Measurements from ENCODE around the gene TAX1BP3.
"Not testable (repeated sequence)": the region's sequence is repeated elsewhere in the genome, so short reads cannot be mapped to it uniquely, and the experiment has no call there.

The TAX1BP3 gene, protein sequence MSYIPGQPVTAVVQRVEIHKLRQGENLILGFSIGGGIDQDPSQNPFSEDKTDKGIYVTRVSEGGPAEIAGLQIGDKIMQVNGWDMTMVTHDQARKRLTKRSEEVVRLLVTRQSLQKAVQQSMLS

DNA sequence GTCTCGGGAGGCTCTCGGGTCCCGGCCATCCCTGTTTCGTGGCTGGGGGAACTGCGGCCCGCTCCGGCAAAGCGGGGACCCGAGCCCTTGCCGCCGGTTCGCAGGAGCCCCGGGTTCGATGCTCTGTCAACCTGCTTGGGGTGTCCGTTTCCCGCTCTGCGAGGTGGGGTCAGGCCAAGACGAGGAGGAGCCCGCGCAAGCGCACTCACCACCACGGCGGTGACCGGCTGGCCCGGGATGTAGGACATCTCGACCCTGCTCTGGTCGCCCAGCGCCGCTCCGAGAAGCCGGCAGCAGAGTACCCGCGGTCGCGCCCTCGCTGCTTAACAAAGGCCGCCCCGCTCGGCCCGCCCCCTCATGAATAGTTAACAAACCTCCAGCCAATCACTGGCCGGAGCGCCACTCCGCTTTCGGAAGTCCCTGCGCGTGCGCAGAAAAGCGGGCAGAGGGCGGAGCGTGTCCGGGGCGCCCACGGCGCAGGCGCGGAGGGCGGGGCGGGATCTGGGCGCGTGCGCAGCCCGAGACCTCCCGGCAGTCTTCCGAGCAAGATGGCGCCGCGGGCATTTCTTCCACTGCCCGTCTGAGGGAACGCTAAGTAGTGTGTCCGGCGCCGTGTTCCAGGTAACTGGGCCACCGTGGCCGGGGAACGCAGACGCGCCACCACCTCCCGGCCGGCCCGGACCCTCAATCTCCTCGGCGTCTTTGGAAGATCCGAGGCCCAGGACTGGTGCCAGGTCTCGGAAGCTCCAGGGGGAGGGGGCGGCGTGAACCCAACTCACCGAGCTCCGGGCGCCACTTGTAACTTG is at the start of gene TAX1BP3, which contains the start of gene EMC6:
Gene TAX1BP3, minus strand, starts transcription at position 300 of the 806 bp plus-strand sequence. Its CDS starts 52 bp downstream, at position 248.
Gene EMC6, plus strand, starts transcription at position 534 of the 806 bp plus-strand sequence. CDS start 335 bp downstream, outside the sequence.
- peak; percentile 95 for DNase-seq

DNA sequence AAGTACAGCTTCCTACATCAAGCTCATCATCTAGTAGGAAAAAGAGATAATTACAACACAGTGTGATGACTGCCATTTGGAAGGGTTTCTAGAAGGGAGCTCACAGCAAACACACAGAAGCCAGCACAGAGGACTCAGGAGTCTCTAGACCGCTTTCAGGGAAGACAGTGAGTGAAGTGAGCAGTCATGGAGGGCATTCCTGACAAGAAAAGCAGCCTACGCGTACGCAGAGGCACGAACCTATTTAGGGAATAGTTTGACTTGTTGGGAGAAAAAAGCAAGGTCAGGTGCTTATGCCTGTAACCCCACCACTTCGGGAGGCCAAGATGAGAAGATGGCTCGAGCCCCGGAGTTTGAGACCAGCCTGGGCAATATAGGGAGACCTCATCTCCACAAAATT is 46.9 kb upstream of the TAX1BP3 start:
- DNase-seq, result no peak

DNA sequence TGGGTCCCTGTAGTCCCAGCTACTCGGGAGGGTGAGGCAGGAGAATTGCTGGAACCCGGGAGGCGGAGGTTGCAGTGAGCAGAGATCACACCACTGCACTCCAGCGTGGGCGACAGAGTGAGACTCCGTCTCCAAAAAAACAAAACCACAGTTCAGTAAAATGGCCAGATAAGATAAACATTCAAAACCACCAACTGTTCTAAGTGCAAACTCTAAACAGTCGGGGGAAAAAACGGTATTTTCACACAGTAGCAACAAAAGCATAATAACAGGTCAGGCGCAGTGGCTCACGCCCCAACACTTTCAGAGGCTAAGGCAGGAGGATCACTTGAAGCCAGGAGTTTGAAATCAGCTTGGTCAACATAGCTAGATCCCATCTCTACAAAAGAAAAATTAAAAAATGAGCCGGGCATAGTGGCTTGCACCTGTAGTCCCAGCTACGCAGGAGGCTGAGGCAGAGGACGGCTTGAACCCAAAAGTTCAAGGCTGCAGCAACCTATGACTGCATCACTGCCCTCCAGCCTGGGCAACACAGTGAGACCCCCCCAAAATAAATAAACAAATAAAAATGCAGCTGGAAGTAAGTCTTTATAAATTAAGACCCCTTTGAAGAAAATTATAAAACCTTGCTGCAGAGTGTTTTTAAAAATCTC is 44.6 kb upstream of the TAX1BP3 start:
- DNase-seq, result no peak

DNA sequence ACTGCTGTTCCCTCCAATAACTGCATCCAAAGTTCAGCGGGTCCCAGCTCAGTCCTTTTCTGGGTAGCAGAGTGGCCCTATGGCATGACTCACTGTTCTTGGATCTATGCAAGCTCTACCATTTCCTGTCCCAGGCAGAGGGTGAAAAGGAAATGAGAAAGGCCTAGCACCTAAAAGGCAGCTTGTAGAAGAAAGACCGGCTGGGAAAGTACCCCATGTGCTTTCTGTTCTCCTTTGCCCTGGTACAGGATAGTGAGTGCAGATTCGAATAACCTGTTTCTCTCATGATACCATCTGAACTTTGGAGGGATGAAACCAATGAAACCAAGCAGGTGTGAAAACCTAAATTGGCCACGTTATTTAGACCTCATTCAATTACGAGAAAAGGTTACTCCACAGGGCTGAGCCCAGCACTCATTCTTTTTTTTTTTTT is 42.6 kb upstream of the TAX1BP3 start:
- DNase-seq, result no peak

DNA sequence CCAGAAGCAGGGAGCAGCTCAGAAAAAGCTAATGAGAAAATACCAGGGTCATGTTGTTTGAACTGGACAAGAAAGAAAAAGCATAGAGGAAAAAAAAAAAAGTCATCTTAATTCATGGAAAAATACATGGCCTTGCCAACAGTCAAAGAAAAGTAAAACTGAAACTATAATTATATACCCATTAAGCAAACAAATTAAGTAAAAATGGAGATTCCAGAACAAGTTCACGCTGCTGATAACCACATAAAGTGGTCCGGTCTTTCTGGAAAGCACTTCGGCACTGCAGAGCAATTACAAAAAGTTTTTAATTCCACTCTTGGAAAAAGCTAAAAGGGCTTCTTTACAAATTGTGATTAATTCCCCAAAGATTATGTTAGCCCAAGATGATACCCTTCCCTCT is 40.0 kb upstream of the TAX1BP3 start:
- DNase-seq, result no peak

DNA sequence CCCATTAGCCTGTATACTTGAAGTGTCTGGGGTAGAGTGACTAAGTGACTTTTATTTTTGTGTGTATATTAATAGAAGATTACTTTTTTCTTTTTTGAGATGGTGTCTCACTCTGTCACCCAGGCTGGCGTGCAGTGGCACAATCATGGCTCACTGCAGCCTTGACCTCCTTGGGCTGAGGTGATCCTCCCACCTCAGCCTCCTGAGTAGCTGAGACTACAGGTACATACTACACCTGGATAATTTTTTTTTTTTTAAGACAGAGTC is 37.3 kb upstream of the TAX1BP3 start:
- DNase-seq, result not testable (repeated sequence)

DNA sequence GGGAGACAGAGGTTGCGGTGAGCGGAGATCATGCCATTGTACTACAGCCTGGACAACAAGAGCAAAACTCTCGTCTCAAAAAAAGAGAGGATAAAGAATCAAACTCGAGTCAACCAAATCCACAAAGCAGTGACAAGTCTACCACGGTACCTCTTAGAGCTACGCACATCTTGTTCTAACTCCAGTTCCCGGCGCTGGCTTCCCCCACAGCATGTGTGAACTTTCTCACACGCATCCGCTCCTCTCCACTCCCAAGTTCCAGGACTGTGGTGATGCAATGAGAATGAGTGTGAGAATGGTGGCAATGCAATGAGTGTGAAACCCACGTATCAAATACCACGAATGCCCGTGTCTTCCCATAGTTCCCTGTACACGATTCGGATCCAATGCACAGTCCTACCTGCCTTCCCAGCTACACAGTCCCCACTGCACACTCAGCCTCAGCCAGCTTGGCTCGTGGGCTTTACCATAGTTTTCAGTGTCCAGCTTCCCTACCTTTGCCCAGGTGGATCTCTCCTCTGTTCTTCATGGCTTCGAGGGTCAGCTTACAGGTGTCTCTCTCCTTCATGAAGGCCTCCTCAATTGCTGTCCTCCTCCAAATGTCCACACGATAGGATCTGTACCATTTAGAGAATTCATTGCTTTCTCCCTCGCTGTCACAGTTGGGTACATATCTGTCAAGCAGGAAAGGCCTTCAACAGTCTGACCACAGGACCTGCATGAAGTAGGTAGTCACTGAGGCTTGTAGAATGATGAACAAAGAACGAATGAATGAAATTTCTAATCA is 36.7 kb upstream of the TAX1BP3 start:
- DNase-seq, result no peak

DNA sequence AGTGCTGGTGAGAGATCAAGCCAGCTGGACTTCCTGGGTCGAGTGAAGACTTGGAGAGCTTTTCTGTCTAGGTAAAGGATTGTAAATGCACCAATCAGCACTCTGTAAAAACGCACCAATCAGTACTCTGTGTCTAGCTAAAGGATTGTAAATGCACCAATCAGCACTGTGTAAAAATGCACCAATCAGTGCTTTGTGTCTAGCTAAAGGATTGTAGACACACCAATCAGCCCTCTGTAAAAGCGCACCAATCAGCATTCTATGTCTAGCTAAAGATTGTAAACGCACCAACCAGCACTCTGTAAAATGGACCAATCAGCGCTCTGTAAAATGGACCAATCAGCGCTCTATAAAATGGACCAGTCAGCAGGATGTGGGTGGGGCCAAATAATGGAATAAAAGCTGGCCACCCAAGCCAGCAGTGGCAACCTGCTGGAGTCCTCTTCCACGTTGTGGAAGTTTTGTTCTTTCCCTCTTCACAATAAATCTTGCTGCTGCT is 33.7 kb upstream of the TAX1BP3 start:
- not testable (repeated sequence) for DNase-seq

DNA sequence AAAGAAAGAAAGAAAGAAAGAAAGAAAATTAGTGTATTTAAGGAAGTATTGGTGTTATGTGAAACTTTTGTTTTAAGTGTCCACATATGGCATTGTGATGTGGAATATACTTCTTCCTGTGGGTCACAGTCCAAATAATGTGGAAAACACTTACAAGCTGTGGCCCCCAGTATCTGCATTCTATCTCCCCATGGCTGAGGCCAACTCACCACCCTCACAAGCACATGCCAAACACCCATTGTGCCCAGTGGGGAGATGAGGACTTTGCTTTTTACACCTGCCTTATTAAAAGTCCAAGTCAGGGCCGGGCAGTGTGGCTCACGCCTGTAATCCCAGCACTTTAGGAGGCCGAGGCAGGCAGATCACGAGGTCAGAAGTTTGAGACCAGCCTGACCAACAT is 31.6 kb upstream of the TAX1BP3 start:
- DNase-seq, result no peak

DNA sequence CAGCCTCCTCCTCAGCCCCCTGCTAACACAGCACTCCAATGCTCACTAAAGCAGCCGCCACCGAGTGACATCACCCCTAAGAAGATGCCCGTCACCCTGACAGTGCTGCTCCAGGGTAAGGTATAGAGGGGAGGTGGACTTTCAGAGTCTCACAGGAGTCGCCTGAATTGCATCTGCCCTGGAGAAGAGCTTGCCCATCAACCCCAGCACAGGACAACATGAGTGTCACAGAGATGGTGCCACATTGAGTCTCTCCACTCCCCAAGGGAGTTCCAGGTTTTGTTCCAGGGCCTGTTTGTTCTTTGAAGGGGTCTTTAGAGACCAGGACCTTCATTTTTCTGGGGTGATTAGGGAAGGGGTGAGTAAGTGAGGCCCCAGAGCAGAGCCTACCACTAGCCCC is 29.8 kb upstream of the TAX1BP3 start:
- DNase-seq, result no peak

DNA sequence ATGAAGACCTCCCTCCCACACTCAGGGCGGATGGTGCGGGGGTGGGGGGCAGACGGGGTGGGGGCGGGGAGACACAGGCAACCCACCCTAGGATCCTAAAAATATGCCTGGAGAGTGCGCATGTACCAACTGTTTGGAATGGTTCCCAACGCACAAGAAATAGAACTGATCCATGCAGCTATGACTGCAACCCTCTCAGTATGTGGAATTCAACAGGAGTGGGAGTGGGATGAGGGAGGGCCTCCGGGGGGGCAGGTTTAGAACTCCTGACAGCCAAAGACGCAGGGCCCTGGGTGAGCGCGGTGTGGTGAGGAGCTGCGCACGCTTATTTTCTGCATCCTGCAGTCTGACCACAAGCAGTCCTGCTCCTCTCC is 28.7 kb upstream of the TAX1BP3 start:
- DNase-seq, result no peak

DNA sequence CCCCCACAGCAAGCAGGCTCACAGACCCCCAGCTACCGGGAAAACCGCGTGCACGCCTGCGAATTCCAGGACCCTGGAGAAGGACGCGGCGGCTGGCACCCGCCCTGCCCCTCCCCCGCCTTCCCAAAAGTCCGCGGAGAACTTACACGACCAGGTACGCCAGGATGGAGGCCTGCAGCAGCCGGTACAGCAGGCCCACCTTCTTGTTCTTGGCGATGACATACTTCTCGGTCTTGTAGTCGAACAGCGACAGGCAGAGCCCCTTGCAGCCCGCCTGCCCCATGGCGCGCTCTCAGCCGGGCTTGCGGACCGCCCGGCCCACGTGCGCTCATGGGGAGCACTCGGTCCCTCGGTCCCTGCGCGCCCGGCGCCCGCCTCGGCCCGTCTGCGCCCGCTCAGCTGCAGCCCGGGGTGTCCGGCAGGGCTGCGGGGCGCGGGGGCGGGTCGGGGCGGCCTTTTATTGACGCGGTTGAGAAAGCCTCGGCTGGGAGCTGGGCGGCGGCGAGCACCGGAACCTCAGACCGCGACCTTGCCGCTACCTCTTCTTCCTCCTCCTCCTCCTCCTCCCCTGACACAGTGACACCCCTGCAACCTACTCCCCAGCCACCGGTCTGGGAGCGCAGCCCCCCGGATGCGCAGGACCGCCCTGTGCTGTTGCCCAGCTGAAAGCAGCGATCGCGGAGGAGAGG is 27.5 kb upstream of the TAX1BP3 start, which contains the start of gene P2RX5:
Gene P2RX5, minus strand, starts transcription at position 433 of the 689 bp plus-strand sequence. Its CDS starts 150 bp downstream, at position 283.
- no peak for DNase-seq

DNA sequence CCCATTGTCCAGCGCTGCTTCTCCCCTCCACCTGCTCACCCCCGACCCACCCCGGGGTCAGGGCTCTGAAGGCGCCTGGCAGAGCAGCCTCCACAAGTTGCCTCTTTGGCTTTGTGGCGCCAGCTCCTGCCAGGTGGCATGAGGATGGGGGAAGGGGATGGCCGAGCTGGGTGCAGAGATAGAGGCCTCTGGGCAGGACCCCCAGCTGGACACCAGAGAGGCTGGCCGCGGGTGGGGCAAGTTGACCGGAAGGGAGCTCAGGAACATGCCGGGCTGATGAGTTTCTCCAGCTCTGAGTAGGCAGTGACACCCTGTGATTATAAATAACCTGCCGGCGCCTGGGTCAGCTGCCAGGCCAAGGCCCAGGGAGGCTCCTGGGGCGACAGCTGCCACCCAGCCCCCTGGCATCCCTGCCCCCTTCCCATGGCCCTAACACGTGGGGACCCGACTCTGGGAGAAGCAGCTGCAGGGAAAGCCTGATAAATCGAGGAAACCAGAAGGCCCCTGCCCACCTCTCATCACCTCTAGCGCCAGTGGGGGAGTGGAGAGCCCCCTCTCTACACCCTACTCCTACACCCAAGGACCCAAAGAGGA is 26.8 kb upstream of the TAX1BP3 start:
- DNase-seq, result no peak

DNA sequence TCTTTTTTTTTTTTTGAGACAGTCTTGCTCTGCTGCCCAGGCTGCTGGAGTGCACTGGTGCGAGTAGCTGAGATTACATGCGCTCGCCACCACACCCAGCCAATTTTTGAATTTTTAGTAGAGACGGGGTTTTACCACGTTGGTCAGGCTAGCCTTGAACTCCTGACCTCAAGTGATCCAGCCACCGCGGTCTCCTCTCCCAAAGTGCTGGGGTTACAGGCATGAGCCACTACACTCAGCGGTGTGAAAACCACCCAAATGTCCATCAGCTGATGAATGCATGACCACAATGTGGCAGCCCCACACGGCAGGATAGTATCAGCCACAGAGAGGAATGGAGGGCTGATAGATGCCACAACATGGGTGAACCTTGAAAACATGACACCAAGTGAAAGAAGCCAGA is 25.5 kb upstream of the TAX1BP3 start:
- no peak for DNase-seq

DNA sequence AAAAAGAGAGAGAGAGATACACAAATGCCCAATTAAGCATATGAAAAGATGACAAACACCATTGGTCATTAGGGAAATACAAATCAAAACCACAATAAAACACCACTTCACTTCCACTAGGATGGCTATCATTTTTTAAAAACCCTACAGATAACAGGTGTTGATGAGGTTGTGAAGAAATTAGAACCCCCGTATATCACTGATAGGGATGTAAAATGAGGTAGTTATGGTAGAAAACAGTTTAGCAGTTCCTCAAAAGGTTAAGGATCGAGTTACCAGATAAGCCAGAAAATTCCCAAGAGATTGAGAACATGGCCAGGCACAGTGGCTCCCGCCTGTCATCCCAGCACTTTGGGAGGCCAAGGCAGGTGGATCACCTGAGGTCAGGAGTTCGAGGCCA is 24.8 kb upstream of the TAX1BP3 start:
- DNase-seq, result no peak

DNA sequence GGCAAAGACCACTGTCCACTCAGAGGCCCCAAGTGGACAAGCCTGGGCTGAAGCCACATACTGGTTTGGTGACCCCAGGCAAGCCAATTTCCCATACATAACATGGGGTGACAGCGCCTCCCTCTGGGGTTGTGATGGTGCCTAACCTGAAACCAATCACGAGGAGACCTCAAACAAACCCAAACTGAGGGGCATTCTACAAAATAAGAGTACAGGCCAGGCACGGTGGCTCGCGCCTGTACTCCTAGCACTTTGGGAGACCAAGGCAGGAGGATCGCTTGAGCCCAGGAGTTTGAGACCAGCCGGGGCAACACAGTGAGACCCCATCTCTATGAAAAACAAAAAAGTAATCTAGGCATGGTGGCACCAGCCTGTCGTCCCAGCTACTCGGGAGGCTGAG is 24.0 kb upstream of the TAX1BP3 start:
- DNase-seq, result no peak

DNA sequence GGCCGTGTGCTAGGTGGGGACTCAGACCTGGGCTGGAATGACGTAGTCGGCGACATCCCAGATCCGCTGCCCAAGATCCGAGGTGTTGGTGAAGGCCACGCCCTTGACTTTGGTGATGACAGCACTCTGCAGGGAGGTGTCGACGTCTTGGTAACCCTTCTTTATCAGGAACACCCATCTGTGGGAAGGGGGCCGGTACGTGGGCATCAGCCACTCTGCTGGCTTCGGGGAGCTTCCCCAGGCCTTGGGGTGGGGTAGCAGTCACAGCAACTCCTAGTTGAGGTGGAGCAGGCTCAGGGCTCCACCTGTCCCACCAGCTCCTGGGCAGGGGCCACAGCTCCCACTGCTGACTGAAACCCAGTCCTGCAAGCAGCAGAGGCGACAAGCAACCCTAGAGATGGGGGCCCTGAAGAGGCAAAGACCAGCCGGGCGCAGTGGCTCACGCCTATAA is 23.3 kb upstream of the TAX1BP3 start:
- no peak for DNase-seq

DNA sequence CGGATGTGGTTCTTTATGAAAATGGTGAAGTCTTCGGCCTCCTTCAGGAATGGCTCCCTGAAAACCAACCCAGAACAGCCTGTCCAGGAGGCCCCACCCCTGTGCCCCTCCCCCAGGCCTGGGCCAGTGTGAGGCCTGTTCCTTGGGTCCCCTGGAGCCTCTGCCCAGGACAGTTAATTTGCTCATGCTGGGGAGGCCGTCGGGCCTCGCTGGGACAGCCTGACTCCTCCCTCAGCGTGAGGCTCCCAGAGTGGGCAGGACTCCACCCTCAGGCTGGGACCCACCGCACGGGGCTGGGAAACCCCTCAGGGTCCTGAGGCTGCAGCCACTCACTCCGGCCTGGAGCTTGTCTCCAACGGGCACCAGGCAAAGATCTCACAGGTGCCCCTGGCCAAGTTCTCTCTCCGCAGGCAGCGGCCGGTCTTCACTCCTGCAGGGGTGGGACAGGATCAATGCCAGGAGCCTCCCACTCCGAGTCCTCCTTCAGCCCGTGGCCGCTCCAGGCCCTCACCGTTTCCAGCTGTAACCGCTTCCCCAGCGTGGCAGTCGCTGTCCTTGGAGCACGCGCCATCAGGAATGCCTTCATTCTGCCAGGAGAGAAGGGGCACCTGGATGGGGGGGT is 21.8 kb upstream of the TAX1BP3 start:
- no peak for DNase-seq

DNA sequence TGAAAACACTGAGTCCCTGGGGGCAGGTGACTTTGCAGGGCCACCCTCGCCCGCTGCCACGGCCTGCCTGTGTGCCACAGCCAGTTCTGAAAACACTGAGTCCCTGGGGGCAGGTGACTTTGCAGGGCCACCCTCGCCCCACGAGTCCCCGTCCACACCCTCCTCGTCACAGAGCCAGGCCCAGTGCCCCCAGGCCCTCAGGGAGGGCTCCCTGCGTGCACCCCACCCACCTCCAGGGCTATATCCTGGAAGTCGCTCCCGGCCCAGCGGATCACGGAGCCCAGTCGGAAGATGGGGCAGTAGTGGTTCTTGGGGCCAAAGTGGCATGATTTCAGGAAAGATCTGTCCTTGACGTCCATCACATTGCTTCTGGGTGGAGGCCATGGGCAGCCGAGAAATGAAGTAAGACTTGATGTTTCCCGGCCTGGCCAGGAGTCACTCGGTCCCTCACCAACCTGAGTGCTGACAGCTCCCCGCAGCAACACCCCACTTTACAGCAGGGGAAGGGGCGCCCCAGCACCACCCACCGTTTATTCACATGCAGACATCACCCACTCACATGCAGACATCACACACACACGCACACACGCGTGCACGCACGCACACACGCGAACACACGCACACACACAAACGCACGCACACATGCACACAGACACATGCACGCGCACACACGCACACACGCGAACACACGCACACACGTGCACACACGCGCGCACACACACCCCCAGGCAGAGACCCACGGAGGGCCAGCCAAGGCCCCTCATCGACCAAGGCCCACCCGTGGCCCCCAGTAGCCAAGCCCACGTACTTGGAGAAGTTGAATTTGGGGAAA is 21.1 kb upstream of the TAX1BP3 start:
- DNase-seq, result no peak

DNA sequence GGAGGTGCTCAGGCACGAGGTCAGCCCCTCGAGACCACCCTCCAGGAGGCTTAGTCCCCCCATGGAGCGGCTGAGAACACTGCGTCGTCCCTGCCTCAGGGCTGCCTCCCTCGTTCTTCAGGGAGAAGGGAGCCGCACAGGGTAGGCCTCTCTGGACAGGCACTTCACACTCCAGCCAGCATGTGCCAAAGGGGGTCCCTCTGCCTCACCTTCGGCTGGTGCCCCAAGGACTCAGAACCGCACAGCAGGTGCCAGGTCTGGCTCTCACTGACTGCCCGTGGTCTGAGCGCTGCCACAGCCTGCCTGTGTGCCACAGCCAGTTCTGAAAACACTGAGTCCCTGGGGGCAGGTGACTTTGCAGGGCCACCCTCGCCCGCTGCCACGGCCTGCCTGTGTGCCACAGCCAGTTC is 20.5 kb upstream of the TAX1BP3 start:
- no peak for DNase-seq
